Pancreas (tissue), 10 donors: ENCODE data around the gene ANXA1. TPM values are rescaled to one million over a fixed set of nuclear protein-coding genes. Genes with fewer than 3 reads are reported as not detected.

ENCODE experiments used
- ATAC-seq, 4 donors: fragments of 200-7000 bp; cut with Tn5 transposase; one replicate each; pipeline versions ENCODE4 v1.8.0 to v1.9.1; 2020; ENCODE audit warnings: mild to moderate bottlenecking in 4 of 4, moderate library complexity in 4 of 4
- DNase-seq, 6 donors: peaks; one replicate each; pipeline ENCODE4 v3.0.0-alpha.2; 2020
- FAIRE-seq: peaks from 2 replicates; lab custom pipeline; 2012; peaks lifted over from hg19 to GRCh38; lab: Jason Lieb, UNC
- H3K27ac ChIP-seq, 4 donors: fragments of 200-600 bp; sonication (generic); 1 replicate in 3 of 4; 2 replicates in 1 of 4; pipeline versions ENCODE4 v1.5.0 to v1.8.0; 2020
- H3K27me3 ChIP-seq, 4 donors: fragments of 200-600 bp; one replicate each; pipeline ENCODE4 v1.8.0; 2021
- H3K36me3 ChIP-seq, 3 donors: fragments of 200-600 bp; sonication (generic) in 1 of 3; one replicate each; pipeline versions ENCODE4 v1.5.0 to v1.8.0; 2020 to 2021
- H3K4me1 ChIP-seq, 3 donors: fragments of 200-600 bp; one replicate each; pipeline ENCODE4 v1.8.0; 2021
- H3K4me3 ChIP-seq, 4 donors: fragments of 200-600 bp; sonication (generic) in 2 of 4; one replicate each; pipeline versions ENCODE4 v1.5.0 to v1.8.0; 2020 to 2021
- H3K9me3 ChIP-seq, 4 donors: fragments of 200-600 bp; one replicate each; pipeline ENCODE4 v1.8.0; 2021
- WGBS, 2 donors: extraction: QIAGEN DNeasy Blood & Tissue Kit; methylation state at CpG; one replicate each; pipeline ENCODE4 v1.1.7; 2013; 5-methylcytosine and 5-hydroxymethylcytosine counted together
- intact Hi-C, 3 donors: fragments of 100-400 bp; cut with DNase I; formaldehyde crosslinking; loops; one replicate each; pipeline versions ENCODE4 v1.11.1 to v1.14.2; 2022
- polyA plus RNA-seq, 2 donors: library from polyadenylated mRNA; stranded (reverse); fragments of 200-250 nt; gene quantifications; one replicate each; pipeline ENCODE4 v1.2.3, GENCODE V29; 2013
- total RNA-seq, 6 donors: library from RNA; stranded (reverse); fragmentation: NEBNext Ultra II Directional in 4 of 6; extraction: Animal tissue kit (Norgen Biotek cat#: 25700) in 4 of 6; gene quantifications; one replicate each; pipeline versions ENCODE4 v1.2.1 to v1.2.4, GENCODE V29; 2021 to 2023
- TF ChIP-seq, protein P1 (sequence below), 4 donors: fragments of 200-600 bp; sonication (generic) in 3 of 4; IDR thresholded peaks; one replicate each; pipeline versions ENCODE4 v1.5.0 to v1.8.0; 2021; ENCODE audit warnings: antibody characterized with exemption in 4 of 4
- donor health status: healthy with polysubstance abuse.
- donor health status: DM: no; HTN: no; CAD: no; lungs with moderate emphysema.
- donor health status: DM: no; HTN: no; CAD: no.
- donor health status: control.
- donor health status: control.
- donor health status: Bipolar disorder and iron deficiency.
- donor health status: DM: yes; HTN: yes; CAD: no.
- donor health status: DM: no; HTN: no; CAD: no.
- donor health status: DM: no; HTN: no; CAD: no.
- donor health status: DM: yes; HTN: yes; CAD: no.

The ANXA1 gene
- total and polyA plus RNA-seq, 8 donors: 4.6 to 36.6 (median 27.6) TPM

DNA sequence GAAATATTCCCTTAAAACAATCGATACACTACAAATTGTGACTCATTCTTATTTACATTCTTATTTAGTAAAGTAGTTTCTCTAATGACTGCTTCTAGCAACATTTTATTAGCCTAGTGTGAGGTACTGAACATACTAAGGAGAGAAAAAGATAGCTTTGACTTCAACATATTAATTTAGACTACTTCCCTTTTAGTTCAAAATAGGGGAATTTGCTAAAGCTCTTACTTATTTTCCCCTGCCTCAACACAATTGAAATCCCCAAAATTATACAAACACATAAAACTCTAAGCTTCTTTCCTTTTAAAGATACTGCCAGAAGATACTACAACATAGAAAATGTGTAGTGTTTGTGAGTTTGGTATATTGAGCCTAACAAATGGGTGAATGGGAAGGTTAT, 55.2 kb downstream of the ANXA1 start:
- Histone ChIP-seq H3K4me3 (no peak overlapping the region), H3K4me1 (no peaks in the 10 kb centered on the region), H3K36me3 (no peaks in the 10 kb centered on the region), H3K9me3 (no peaks in the 10 kb centered on the region), H3K27me3 (no peaks in the 10 kb centered on the region), H3K27ac (no peak overlapping the region)
- no peak for ATAC-seq
- WGBS, 2 donors: 68 to 70% methylated on average over 1 of the region's 1 CpG
- no peak for FAIRE-seq
- intact Hi-C loops: loop anchor here in 1 of 3 donors (10.0 kb wide), 1 partner anchor 1368 kb away; no protein-coding TSS in a partner anchor
- TF ChIP-seq, protein P1, sequence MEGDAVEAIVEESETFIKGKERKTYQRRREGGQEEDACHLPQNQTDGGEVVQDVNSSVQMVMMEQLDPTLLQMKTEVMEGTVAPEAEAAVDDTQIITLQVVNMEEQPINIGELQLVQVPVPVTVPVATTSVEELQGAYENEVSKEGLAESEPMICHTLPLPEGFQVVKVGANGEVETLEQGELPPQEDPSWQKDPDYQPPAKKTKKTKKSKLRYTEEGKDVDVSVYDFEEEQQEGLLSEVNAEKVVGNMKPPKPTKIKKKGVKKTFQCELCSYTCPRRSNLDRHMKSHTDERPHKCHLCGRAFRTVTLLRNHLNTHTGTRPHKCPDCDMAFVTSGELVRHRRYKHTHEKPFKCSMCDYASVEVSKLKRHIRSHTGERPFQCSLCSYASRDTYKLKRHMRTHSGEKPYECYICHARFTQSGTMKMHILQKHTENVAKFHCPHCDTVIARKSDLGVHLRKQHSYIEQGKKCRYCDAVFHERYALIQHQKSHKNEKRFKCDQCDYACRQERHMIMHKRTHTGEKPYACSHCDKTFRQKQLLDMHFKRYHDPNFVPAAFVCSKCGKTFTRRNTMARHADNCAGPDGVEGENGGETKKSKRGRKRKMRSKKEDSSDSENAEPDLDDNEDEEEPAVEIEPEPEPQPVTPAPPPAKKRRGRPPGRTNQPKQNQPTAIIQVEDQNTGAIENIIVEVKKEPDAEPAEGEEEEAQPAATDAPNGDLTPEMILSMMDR (IDR thresholded peaks at IDR 0.05): no peak
- DNase-seq: no peak

DNA sequence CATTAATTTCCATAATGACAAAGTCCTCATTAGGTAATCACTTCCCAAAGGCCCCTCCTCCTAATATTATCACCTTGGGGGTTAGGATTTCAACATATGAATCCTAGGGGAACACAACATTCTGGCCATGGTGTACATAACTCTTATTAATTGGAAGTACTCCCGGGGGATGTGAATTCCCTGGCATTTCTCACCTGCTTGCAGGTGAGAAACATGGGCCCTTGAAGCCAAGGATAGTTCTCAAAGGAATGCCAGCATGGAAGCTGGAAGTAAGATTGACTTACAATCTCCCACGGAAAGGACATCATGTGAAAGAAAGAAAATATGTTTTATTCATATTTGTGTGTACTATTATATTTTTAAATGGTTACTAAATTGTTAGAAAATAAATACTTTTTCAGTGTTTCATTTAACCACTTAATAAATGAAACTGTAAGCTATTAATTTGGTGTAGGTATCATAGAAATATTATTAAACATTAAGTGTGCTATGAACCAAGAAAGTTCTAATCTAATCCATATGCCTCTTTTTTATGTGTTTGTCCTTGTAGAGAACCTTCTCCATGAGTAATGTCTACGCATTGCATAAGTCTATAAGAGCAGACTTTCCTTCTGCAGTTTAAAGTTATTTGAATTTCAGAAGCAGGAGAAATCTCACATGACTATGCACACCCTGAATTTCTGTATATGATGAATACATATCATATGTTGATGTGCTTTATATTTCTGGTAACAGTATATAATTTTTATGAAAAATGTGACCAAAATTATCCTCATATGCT, 59.4 kb downstream of the ANXA1 start:
- Histone ChIP-seq H3K36me3 (no peaks in the 10 kb centered on the region), H3K9me3 (no peaks in the 10 kb centered on the region), H3K27me3 (no peaks in the 10 kb centered on the region), H3K27ac (no peak overlapping the region), H3K4me1 (no peaks in the 10 kb centered on the region), H3K4me3 (no peak overlapping the region)
- WGBS, 2 donors: 34 to 35% methylated on average over 3 of the region's 3 CpGs
- FAIRE-seq (no peak), ATAC-seq (no peak), DNase-seq (no peak)
- TF ChIP-seq, protein P1 (IDR thresholded peaks at IDR 0.05): no peak
- intact Hi-C loops: no loop called here

DNA sequence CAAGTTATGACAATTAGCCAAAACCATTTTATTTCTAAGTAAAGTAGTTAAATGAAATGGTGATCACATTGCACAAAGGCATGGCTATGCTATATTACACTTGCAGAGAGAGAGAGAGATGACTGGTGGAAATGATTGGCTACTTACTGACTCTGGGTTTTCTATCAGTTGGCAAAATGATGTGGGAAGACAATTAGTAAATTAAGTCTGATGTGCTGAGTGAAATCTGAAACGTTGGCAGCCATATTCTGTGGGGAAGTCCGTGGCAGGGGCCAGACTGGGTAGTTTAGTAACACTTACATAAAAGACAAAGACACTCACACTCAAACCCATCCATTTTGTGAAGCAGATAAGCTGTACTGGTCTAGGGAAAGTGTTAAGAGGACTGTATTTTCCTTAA, 61.6 kb downstream of the ANXA1 start:
- FAIRE-seq: no peak
- no peaks in the 10 kb centered on the region for H3K27me3 ChIP-seq
- H3K36me3 ChIP-seq: no peaks in the 10 kb centered on the region
- H3K4me3 ChIP-seq: no peak overlapping the region
- WGBS, 2 donors: 27 to 28% methylated on average over 2 of the region's 2 CpGs
- no peak for DNase-seq
- no peak overlapping the region for H3K27ac ChIP-seq
- H3K4me1 ChIP-seq: no peaks in the 10 kb centered on the region
- ATAC-seq: no peak
- intact Hi-C loops: no loop called here
- no peaks in the 10 kb centered on the region for H3K9me3 ChIP-seq
- TF ChIP-seq, protein P1 (IDR thresholded peaks at IDR 0.05): no peak

DNA sequence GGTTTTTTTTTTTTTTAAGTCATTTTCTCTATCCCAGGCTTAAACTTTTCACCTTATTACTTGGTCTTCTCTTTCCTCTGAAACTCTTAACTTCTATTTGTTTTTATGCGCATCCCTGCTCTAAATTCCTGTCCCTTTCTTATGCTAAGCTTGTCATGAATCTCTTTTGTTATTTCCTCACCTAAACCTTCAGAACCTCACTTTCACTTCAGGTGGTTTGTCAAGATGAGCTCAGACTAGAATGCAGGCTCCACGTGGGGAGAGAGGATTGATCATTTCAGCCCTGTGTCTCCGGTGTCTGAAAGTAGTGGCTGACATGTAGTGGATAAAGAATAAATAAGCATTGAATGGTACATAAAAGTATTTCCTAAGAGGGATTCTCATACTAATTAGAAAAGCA, 63.6 kb downstream of the ANXA1 start:
- no peaks in the 10 kb centered on the region for H3K36me3 ChIP-seq
- no peak overlapping the region for H3K4me3 ChIP-seq
- DNase-seq (no peak), ATAC-seq (no peak), FAIRE-seq (no peak)
- H3K27me3 ChIP-seq: no peaks in the 10 kb centered on the region
- H3K9me3 ChIP-seq: no peaks in the 10 kb centered on the region
- intact Hi-C loops: no loop called here
- no peaks in the 10 kb centered on the region for H3K4me1 ChIP-seq
- no peak overlapping the region for H3K27ac ChIP-seq
- WGBS, 2 donors: 18 to 26% methylated on average over 3 of the region's 3 CpGs
- TF ChIP-seq, protein P1 (IDR thresholded peaks at IDR 0.05): no peak

DNA sequence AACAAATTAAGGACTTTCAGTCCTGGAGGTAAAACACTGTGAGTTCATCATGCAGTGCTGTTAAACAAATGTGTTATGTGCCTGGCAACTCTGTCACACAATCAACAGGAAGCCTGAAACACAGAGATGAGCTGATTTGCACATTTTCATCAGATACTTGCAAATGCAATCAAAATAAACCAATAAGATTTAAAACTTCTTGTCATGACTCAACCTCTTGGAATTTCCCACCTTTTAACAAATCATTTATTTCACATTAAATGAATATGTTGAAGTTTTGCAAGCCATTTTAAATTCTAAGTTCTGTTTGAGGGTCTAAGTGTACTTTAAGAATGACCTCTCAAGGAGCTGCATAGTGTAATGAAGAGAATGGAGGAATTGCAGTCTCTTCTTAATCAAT, 64.4 kb downstream of the ANXA1 start:
- Histone ChIP-seq H3K4me1 (no peaks in the 10 kb centered on the region), H3K9me3 (no peaks in the 10 kb centered on the region), H3K36me3 (no peaks in the 10 kb centered on the region), H3K27ac (no peak overlapping the region), H3K27me3 (no peaks in the 10 kb centered on the region), H3K4me3 (no peak overlapping the region)
- intact Hi-C loops: no loop called here
- TF ChIP-seq, protein P1 (IDR thresholded peaks at IDR 0.05): no peak
- ATAC-seq (no peak), DNase-seq (no peak), FAIRE-seq (no peak)
